ENCODE measurements around the gene OPN4. TPM values are rescaled to one million over a fixed set of nuclear protein-coding genes. Genes with fewer than 3 reads are reported as not detected.
"Not testable (repeated sequence)": the region's sequence is repeated elsewhere in the genome, so short reads cannot be mapped to it uniquely, and the experiment has no call there.

Gene OPN4
- total RNA-seq: not detected

- no peak for DNase-seq (ENCODE audit: low read depth in 2 of 3, low spot score in 2 of 3)
These were observed at the start of gene OPN4 for GRCh38 chr10:86654411-86655172. TSS of gene OPN4 (plus strand) at chr10:86654547. CDS start at chr10:86654784, 237 bp downstream.

GRCh38 chr10:86607674-86608073, 46.7 kb upstream of the OPN4 start:
- no peak for DNase-seq (ENCODE audit: low read depth in 2 of 3, low spot score in 2 of 3)

GRCh38 chr10:86609920-86610319, 44.4 kb upstream of the OPN4 start:
- no peak for DNase-seq (ENCODE audit: low read depth in 2 of 3, low spot score in 2 of 3)

GRCh38 chr10:86611386-86611785, 43.0 kb upstream of the OPN4 start:
- DNase-seq (ENCODE audit: low read depth in 2 of 3, low spot score in 2 of 3): no peak

- DNase-seq (ENCODE audit: low read depth in 2 of 3, low spot score in 2 of 3): no peak
These were observed 41.3 kb upstream of the OPN4 start for GRCh38 chr10:86613096-86613495.

GRCh38 chr10:86613905-86614304, 40.4 kb upstream of the OPN4 start:
- DNase-seq (ENCODE audit: low read depth in 2 of 3, low spot score in 2 of 3): no peak

GRCh38 chr10:86614853-86615252, 39.5 kb upstream of the OPN4 start:
- no peak for DNase-seq (ENCODE audit: low read depth in 2 of 3, low spot score in 2 of 3)

GRCh38 chr10:86617278-86617677, 37.1 kb upstream of the OPN4 start:
- not testable (repeated sequence) for DNase-seq (ENCODE audit: low read depth in 2 of 3, low spot score in 2 of 3)

GRCh38 chr10:86628311-86628710, 26.0 kb upstream of the OPN4 start:
- DNase-seq (ENCODE audit: low read depth in 2 of 3, low spot score in 2 of 3): no peak

- no peak for DNase-seq (ENCODE audit: low read depth in 2 of 3, low spot score in 2 of 3)
These were observed 24.3 kb upstream of the OPN4 start for GRCh38 chr10:86630079-86630478.

GRCh38 chr10:86632009-86632800, 22.1 kb upstream of the OPN4 start:
- peak in 2 of 3 donors; percentile 30 to 38 for DNase-seq (ENCODE audit: low read depth in 2 of 3, low spot score in 2 of 3)

GRCh38 chr10:86632951-86633350, 21.4 kb upstream of the OPN4 start:
- DNase-seq (ENCODE audit: low read depth in 2 of 3, low spot score in 2 of 3): no peak

- no peak for DNase-seq (ENCODE audit: low read depth in 2 of 3, low spot score in 2 of 3)
These were observed 18.9 kb upstream of the OPN4 start for GRCh38 chr10:86635402-86635801.

- no peak for DNase-seq (ENCODE audit: low read depth in 2 of 3, low spot score in 2 of 3)
These were observed 18.0 kb upstream of the OPN4 start for GRCh38 chr10:86636311-86636710.

GRCh38 chr10:86642021-86642420, 12.3 kb upstream of the OPN4 start:
- no peak for DNase-seq (ENCODE audit: low read depth in 2 of 3, low spot score in 2 of 3)

- no peak for DNase-seq (ENCODE audit: low read depth in 2 of 3, low spot score in 2 of 3)
These were observed 11.8 kb upstream of the OPN4 start for GRCh38 chr10:86642499-86642898.

- no peak for DNase-seq (ENCODE audit: low read depth in 2 of 3, low spot score in 2 of 3)
These were observed 10.1 kb upstream of the OPN4 start for GRCh38 chr10:86644152-86644793.

GRCh38 chr10:86644794-86645445, 9.4 kb upstream of the OPN4 start:
- DNase-seq (ENCODE audit: low read depth in 2 of 3, low spot score in 2 of 3): no peak

GRCh38 chr10:86645621-86646165, 8.7 kb upstream of the OPN4 start:
- DNase-seq (ENCODE audit: low read depth in 2 of 3, low spot score in 2 of 3): not testable (repeated sequence)

- no peak for DNase-seq (ENCODE audit: low read depth in 2 of 3, low spot score in 2 of 3)
These were observed 7.8 kb upstream of the OPN4 start for GRCh38 chr10:86646532-86646931.

GRCh38 chr10:86646933-86647332, 7.4 kb upstream of the OPN4 start:
- DNase-seq (ENCODE audit: low read depth in 2 of 3, low spot score in 2 of 3): no peak

Data from hematopoietic multipotent progenitor cell (in vitro differentiated cells).